GM19351 (cell line): Measurements from ENCODE around the gene C21orf58.
"Not testable (repeated sequence)": the region's sequence is repeated elsewhere in the genome, so short reads cannot be mapped to it uniquely, and the experiment has no call there.

Source experiments
- ATAC-seq: cut with Tn5 transposase; IDR thresholded peaks from one replicate; pipeline ENCODE4 v1.9.1; 2021; ENCODE audit warnings: mild to moderate bottlenecking, moderate library complexity; ENCODE audit not compliant: unreplicated experiment

C21orf58 gene

DNA sequence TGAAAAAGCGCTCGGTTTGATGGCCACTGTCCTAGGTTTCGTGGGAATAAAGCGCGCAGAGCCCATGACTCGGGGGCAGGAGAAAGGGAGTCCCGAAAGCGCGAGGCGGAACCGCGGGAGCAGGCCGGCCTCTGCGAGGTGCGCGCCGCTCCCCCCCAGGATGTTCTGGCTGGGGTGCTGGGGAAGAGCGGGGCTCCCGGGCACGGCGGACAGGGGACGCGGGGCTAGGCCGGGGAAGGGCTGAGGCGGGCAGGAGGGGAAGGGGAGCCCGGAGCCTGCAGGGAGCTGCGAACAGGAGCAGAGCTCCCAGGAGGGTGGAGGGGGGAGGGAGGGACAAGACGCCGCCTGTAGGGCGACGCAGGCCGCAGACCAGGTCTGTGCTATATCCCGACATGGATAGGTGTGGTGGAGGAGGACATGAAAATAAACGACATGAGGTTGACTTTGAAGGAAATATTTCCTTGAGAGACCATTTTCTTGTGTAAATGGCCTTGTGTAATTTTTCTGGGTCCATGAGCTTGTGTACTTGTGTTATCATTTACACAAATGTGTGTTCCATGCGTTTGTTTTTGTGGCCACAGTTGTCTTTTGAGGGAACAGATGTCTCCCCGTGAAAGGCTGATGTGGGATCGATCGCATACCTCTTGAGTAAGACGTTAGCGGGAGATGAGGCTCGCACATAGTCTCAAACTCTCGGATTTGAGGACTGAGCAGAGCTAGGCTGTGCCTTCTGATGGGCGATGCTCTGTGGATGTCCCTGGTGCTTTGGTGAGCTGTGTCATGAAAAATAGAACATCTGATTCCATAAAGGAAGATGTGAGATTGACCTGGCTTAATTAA lies 1.6 kb upstream of the C21orf58 start:
- ATAC-seq = no peak

DNA sequence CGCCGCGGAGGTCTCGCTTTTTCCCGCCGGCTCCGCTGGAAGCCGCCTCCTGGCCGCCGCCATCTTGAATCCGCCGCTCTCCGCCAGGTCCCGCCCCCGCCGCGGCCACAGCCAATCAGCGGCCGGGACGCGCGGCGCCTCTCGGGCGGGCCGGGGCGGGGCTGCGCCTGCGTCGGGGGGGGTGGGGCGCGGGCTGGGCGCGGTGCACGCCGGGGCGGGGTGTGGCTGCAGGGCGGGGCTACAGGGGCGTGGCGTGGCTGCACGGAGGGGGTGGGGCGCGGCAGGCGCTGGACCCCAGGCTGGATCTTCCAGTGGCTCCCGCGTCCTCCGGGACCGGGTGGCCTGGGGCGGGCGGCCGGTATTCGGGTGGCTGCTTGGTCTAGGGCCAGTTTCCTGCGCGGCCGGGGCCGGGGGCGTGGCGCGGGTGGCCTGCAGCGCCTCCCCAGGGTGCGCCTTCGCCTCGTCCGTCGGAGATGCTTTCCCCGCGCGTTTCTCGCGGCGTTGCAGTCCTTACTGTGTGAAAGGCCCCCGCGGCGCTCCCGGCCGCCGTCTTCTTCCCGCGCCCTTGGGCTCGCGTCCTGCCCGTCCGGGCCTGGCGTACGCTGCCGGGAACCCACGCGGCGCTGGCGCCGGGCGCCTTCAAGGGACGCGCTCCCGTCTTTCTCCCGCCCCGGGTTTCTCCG lies 861 bp upstream of the C21orf58 start:
- peak; percentile 59 for ATAC-seq

DNA sequence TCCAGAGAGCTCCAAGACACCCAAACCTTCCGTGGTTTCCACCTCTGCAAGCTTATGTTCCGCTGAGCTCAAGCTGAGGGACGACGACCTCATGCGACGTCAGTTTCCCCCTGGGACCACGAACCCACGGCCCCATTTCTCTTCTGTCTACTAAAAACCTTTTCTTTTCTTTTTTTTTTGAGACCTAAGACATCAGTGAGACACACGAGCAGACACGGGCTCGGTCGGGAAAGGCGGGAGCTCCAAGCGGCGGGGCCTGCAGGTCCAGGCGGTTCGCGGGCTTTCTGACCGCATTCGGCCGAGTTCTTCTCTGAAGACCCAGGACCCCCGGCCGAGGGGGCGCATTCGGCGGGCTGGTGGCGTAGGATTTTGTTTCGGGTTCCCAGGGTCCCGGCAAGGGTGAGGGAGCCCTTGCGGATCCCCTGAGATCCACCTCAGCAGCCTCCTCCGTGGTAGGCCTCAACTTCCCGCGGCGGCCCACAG lies 402 bp downstream of the C21orf58 start:
- peak; percentile 1 for ATAC-seq

DNA sequence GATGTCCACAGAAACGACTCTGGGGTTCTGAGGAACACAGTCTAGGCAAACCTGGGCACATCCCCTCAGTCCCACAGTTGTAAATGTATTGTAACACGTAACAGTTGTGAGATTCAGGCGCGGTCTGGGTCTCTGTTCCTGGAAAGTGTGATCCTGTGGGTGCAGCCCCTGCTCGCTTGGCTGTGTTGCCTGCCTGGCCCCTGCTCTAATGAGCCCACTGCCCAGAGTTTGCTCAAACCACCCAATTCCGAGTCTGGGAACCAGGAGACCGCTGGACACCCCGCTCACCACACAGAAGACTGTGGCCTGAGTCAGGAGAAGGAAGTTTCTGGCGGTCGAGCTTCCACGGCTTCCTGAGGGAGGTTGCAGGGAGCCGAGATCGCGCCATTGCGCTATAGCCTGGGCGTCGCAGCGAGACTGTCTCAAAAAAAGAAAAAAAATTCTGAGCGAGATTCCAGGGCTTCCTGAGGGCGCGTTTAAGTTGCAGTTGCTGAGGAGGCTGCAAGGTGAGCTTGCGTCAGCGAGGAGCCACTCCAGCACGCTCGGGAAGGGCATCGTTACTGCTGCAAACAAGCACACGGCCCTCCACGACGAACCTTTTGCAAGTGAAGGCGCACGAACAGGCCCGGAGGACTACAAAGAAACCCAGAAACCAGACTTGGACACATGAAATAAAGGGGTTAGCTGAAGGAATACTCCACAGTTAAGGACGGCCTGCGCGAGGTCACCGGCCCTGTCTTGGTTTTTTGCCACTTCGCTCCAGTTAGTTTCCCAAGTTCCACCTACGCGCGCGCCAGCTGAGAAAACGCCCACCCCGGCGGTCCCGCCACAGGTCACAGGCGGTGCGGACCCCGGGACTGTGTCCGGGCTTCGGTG lies 1.1 kb downstream of the C21orf58 start:
- no peak for ATAC-seq

DNA sequence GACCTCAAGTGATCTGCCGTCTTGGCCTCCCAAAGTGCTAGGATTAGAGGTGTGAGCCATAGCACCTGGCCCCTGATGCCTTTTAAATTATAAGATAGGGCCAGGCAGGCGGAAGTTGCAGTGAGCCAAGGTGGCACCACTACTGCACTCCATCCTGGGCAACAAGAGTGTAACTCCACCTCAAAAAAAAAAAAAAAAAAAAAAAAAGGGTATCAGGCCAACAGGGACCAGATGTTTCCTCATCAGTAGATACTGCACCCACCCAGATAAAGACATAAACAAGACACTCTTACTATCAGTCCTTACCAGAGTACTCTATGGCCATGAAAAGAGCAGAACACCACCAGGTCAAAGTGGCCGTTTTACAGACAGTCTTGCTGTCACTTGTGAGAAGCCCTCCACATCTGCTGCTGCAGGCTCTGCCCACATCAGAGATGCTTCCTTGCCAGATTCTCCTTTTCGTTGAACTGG lies 3.3 kb downstream of the C21orf58 start:
- ATAC-seq = no peak

DNA sequence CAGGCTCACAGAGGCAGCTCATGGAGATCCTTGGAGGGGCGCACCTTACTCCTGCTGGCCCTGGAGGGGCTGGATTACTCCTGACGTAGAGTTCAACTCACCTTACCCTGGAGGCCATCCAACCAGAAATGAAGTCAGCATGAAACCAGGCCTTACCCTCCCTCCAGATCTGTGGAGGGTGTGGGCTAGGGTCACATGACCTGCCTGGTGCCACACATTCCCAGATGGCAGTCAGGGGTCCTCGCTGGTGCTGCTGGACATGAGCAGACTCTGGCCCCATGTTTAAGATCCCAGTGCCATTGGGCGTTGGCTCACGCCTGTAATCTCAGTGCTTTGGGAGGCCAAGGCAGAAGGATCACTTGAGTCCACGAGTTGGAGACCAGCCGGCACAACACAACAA lies 4.5 kb downstream of the C21orf58 start:
- no peak for ATAC-seq

DNA sequence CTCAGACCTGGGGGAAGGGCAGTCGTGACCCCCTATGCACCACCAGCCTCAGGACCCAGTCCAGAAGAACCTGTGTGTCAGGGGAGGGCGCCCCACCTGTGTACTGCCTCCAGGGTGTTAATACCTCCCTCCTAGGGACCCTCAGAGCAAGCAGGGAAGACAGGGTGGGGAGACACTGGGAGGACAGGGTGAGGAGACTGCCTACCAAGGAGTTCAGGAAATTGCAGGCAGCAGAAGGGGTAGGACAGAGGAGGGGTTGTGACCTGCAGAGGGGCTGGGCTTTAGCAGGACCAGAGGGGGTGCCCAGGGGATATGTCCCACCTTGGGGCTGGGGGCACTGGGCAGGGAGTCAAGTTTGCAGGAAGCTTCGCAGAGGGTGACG lies 5.2 kb downstream of the C21orf58 start:
- ATAC-seq = no peak

DNA sequence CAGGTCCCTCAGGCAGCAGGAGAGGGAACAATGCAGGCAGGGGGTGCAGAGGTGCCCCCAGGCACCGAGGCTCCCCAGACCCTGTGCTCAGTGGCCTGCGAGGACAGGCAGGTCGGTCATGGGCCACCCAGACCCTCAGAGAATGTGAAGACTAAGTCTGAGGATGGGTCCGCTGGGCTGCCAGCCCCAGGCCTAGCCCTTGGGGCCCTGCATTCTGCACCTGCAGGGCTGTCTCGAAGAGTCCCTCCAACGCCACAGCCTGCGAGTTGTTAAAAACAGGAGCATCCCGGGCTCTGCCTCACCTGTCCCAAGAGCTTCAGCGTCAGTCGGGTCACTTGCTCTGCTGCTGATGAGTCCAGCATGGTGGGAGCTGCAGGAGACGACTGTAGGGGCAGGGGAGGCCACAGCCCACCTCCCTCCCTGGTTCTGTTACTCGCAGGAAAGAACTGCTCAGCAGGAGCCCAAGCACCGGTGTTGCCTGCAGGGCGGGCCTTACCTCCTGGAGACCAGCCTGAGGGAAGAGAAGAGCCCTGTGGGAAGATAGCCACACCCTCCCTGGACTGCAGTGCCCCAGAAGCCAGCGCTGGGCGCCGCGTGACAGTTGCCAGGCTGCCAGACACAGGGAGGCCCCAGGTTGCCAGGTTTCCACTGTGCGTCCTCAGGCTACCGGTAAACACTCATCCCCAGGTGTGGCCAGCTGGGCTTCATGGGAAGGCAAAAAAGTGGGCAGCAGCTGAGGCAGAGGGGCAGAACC lies 5.8 kb downstream of the C21orf58 start:
- ATAC-seq = no peak

DNA sequence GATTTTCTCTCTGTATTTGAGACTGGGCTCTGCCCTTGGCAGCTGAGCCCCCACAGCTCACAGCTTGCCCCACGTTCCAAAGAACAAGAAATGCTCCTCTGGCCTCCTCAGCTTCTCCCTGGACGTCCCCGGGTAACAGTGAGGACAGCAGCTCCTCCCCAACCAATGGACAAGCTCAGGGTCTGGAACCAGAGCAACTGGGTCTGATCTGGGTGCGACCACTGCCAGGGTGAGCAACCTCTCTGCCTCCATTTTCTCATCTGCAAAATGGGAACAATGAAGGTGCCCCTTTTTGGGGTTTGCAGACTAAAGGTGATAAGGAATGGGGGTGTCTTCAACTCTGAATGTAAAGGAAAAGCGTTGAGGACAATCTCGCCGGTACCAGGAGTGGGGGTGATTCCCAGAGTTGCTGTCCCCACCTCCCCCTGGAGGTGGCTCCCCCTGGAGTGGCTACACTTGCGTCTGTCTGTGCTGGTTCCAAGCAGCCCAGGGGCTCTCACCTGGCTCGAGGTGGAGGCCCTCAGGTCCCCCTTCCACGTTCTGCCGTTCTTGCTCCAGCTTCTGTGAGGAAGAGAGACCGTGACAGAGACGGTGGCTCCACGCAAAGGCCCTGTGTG lies 6.9 kb downstream of the C21orf58 start:
- no peak for ATAC-seq

DNA sequence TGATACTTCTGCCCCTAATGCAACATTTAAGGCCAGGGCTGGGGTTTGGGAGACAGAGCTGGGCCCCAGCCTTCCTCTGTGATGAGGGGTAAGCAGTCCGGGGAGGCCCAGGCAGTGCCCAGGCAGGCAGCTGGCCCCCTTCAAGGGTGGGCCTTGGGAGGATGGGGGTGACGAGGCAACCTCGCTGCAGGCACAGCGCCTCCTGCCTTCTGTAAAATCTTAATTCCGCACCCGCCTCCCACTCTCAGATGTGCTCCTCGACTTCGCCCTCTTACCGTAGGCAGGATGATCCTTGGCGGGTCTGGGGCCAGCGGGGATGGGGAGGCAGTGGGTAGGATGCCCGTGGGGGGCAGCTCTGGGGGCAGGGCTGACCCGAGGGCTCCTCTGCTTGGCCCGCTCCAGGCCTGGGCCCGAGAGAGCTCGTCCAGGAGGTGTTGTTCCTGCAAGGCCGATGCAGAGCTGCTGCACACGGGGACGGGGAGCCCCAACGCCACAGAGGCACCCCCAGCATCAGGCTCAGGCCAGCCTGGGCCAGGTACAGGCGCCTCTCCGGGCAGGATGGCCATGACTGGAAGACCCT lies 9.1 kb downstream of the C21orf58 start:
- ATAC-seq = no peak

DNA sequence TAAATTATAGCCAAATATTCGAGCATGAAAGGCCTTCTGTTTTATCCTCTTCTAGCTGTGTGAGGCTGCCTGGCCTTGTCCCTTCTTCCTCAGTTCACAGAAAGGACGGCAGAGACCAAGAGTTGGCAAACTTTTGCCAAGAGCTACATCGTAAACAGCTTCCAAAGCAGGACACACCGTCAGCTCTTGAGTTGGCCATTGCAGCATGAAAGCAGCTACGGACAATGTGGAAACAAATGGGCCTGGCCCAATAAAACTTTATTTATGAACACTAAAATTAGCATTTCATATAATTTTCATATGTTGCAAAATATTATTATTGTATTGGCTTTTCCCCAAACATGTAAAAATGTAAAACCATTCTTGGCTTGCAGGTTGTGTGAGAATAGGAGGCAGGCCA lies 10.7 kb downstream of the C21orf58 start:
- no peak for ATAC-seq

DNA sequence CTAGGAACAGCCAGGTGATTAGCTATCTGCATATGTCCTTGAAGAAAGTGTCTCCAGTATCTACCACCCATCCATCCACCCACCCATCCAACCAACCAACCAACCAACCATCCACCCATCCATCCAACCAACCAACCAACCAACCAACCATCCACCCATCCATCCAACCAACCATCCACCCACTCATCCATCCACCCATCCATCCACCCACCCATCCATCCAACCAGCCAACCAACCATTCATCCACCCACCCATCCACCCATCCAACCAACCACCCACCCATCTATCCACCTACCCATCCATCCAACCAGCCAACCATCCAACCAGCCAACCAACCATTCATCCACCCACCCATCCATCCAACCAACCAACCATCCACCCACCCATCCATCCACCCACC lies 12.1 kb downstream of the C21orf58 start:
- no peak for ATAC-seq

DNA sequence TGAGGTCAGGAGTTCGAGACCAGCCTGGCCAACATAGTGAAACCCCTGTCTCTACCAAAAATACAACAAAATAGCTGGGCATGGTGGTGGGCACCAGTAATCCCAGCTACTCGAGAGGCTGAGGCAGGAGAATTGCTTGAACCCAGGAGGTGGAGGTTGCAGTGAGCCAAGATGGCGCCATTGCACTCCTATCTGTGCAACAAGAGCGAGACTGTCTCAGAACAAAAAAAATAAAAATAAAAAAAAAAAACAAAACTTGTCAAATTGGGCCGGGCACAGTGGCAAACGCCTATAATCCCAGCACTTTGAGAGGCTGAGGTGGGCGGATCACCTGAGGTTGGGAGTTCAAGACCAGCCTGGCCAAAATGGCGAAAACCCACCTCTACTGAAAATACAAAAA lies 13.4 kb downstream of the C21orf58 start:
- not testable (repeated sequence) for ATAC-seq

DNA sequence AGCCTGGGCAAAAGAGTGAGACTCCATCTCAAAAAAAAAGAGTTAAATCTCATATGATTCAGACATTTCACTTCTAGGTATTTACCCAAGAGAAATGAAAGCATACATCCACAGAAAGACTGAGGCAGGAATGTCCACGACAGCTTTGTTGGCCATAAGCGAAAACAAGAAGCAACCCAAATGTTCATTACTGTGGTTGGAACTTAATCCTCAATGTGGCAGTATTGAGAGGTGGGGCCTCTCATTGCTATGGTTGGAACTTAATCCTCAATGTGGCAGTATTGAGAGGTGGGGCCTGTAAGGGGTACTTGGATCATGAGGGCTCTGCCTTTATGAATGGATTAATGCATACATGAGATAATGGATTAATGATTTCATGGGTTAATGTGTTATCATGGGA lies 15.2 kb downstream of the C21orf58 start:
- no peak for ATAC-seq

DNA sequence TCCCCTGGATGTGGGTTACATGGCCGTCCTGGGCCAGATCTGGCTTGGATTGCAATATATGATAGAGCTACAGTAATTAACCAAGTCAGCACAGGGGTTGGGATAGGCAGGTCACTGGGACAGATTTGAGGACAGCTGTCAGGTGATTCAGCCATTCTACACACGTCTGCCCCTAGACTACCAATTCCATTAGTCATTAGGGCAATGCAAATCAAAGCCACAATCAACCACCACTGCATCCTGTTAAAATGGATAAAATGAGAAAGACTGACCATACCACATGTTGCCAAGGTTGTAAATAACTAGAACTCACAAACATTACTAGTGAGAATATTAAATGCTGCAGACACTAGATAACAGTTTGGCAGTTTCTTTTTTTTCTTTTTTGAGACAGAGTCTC lies 16.0 kb downstream of the C21orf58 start:
- no peak for ATAC-seq

DNA sequence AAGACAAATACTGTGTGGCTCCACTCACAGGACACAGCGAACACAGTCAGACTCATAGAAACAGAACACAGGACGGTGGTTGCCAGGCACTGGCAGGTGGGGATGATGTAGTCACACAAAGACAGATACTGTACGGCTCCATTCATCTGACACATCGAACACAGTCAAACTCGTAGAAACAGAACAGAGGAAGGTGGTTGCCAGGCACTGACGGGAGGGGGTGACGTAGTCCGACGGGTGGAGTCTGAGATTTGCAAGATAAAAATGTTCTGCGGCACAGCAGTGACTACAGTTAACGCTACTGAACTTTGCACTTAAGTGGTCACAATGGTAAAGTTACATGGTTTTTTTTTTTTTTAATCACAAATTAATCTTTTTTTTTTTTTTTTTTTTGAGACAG lies 18.7 kb downstream of the C21orf58 start:
- no peak for ATAC-seq

DNA sequence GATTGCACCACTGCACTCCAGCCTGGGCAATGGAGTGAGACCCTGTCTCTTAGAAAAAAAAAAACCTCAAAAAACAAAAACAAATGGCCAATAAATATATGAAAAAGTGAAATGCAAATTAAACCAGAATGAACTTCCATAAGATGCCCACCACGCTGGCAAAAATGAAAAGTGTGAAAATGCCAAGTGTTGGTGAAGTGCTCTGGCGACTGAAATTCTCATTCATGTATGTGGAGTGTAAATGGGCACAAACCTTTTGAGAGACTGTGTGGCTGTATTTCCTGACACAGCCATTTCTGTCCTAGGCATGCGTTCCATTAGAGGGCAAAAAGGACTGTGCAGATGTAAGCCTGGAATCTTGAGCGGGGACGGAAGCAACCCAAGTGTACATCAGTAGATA lies 19.2 kb downstream of the C21orf58 start:
- ATAC-seq = no peak

DNA sequence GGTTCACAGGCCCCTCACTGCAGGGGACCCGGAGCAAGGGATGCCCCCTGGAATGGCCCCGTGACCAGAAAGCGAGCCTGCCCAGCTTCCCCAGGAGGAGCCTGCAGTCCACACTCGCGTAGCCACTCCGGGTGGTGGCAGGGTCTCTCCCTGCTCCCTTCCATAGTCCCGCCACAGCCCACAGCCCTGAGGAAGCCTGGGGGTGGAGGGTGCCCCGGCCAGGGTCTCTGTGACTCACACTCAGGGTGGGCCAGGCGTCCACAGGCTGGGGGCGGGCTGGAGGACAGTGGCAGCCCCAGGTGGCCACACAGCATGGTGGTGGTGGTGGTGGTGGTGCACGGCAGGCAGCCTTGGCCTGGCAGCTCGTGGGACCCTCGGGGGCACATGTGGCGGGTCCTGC lies 21.9 kb downstream of the C21orf58 start:
- ATAC-seq = no peak

DNA sequence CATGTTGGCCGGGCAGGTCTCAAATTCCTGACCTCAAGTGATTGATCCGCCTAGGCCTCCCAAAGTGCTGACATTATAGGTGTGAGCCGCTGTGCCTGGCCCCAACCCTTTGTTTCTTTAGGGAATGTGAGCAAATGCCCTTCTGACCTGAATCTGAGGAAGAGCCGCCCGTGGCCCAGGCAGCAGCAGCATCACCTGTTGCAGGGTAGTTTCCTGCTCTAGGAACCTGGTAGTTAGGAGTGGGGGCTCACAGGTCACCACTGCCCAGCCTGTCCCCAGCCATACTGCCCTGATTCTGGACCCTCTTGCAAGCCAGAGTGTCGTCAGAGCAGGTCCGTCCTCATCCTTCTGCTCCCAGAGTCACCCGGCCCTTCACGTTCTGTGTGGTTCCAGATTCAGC lies 24.5 kb downstream of the C21orf58 start:
- no peak for ATAC-seq
